ENCODE data around the gene TENM3.

TENM3 gene

GRCh38 chr4:182488896-182489295 is 245.7 kb downstream of the TENM3 start:
- DNase-seq (ENCODE audit: low read depth): no peak
- no peak for TF ChIP-seq CTCF (conservative IDR thresholded peaks at IDR 0.05; ENCODE audit: low read depth, low read length)
- no peak overlapping the region for H3K4me3 ChIP-seq (ENCODE audit: low read depth, low read length)

DNA sequence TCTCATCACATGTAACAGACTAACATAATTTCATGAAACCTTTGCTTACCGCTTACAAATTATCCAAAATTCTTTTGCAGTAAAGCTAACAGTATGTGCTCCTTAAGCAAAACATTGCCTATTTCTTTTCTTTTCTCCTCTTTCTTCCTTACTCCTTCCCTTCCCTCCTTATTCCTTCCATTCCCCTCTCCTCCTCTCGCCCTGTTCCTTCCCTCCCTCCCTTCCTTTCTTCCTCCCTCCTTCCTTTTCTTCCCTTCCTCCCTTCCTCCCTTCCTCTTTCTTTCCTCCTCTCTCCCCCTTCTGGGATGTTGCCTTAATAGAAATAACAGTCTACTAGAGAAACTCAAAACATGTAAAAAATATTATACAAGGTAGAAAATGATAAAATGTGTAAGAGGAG is 246.4 kb downstream of the TENM3 start:
- H3K4me3 ChIP-seq (ENCODE audit: low read depth, low read length): no peak overlapping the region
- DNase-seq (ENCODE audit: low read depth): no peak
- TF ChIP-seq CTCF (conservative IDR thresholded peaks at IDR 0.05; ENCODE audit: low read depth, low read length): no peak

- no peak overlapping the region for H3K4me3 ChIP-seq (ENCODE audit: low read depth, low read length)
- TF ChIP-seq CTCF (conservative IDR thresholded peaks at IDR 0.05; ENCODE audit: low read depth, low read length): no peak
- no peak for DNase-seq (ENCODE audit: low read depth)
Observed at GRCh38 chr4:182491719-182492118, 248.5 kb downstream of the TENM3 start.

- peak; percentile 78 for DNase-seq (ENCODE audit: low read depth)
- peak overlapping the region; percentile 28 for H3K4me3 ChIP-seq (ENCODE audit: low read depth, low read length)
- no peak for TF ChIP-seq CTCF (conservative IDR thresholded peaks at IDR 0.05; ENCODE audit: low read depth, low read length)
Observed at GRCh38 chr4:182492423-182492822, 249.2 kb downstream of the TENM3 start.

DNA sequence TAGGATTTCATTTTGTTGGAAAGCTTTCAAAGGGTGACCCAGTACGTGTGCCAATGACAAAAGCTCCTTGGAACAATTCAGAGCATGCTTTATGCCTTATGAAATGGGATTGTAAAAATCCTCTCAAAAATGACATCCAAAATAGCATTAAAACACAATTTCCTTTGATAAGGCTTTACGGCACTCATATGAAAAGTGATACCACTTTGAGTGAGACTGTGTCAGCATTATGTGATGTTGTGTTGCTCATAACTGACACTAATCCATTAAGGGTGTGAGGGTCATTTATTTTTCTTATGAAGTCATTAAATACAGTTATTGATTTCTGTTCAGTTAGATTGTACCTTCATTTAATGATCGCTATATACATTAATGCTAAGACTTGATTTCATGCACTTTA is 250.2 kb downstream of the TENM3 start:
- TF ChIP-seq CTCF (conservative IDR thresholded peaks at IDR 0.05; ENCODE audit: low read depth, low read length): no peak
- DNase-seq (ENCODE audit: low read depth): no peak

DNA sequence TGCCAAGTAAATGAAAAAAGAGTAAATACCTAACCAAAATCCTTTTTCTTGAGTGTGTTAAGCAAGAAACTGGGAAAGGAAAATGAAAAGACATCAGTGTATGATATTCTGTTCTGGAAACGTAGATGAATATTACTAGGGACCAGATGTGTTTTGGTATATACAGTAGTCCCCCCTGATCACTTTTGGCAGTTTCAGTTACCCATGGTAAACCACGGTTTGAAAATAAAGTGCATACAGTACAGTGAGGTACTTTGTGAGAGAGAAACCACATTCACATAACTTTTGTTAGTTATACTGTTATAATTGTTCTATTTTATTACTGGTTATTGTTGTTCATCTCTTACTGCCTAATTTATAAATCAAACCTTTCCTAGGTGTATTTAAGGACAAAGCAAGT is 250.9 kb downstream of the TENM3 start:
- TF ChIP-seq CTCF (conservative IDR thresholded peaks at IDR 0.05; ENCODE audit: low read depth, low read length): no peak
- H3K4me3 ChIP-seq (ENCODE audit: low read depth, low read length): no peak overlapping the region
- DNase-seq (ENCODE audit: low read depth): no peak

More for the DNA sequence above, 250.2 kb downstream of the TENM3 start:
- no peak overlapping the region for H3K4me3 ChIP-seq (ENCODE audit: low read depth, low read length)

GRCh38 chr4:182495031-182495430 is 251.8 kb downstream of the TENM3 start:
- TF ChIP-seq CTCF (conservative IDR thresholded peaks at IDR 0.05; ENCODE audit: low read depth, low read length): no peak
- no peak for DNase-seq (ENCODE audit: low read depth)
- H3K4me3 ChIP-seq (ENCODE audit: low read depth, low read length): no peak overlapping the region

All from choroid plexus epithelial cell (primary cell).